PC-9 (cell line): ENCODE measurements around the gene SDSL.

Experiments
- EZH2 ChIP-seq: fragments of 200-600 bp; sonication (generic); IDR thresholded peaks from 2 replicates; pipeline ENCODE4 v1.8.0; 2017; ENCODE audit warnings: antibody characterized with exemption, low read depth
- TF ChIP-seq, protein P1 (sequence below): fragments of 200-600 bp; sonication (generic); conservative IDR thresholded peaks from 2 replicates; pipeline ENCODE4 v1.6.1; 2017; ENCODE audit warnings: mixed run types, antibody characterized with exemption, mild to moderate bottlenecking, moderate library complexity

DNA sequence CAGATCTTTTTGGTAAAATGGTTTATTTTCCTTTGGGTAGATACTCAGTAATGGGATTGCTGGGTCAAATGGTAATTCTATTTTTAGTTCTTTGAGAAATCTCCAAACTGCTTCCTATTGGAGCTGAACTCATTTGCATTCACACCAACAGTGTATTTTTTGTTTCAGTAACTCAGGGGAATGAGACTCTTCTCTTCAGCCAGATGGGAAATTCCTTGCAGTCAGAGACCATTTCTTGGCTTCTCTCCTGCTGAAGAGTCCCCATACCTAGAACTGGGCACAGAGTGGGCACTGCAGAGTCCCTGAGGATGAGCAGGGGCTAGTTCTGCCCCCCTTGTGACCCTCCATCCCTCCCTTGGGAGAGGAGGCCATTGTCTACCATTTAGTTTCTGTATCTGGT is 10.8 kb downstream of the SDSL start:
- TF ChIP-seq, protein P1, sequence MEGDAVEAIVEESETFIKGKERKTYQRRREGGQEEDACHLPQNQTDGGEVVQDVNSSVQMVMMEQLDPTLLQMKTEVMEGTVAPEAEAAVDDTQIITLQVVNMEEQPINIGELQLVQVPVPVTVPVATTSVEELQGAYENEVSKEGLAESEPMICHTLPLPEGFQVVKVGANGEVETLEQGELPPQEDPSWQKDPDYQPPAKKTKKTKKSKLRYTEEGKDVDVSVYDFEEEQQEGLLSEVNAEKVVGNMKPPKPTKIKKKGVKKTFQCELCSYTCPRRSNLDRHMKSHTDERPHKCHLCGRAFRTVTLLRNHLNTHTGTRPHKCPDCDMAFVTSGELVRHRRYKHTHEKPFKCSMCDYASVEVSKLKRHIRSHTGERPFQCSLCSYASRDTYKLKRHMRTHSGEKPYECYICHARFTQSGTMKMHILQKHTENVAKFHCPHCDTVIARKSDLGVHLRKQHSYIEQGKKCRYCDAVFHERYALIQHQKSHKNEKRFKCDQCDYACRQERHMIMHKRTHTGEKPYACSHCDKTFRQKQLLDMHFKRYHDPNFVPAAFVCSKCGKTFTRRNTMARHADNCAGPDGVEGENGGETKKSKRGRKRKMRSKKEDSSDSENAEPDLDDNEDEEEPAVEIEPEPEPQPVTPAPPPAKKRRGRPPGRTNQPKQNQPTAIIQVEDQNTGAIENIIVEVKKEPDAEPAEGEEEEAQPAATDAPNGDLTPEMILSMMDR = no peak
- TF ChIP-seq EZH2 = no peak
